CD4-positive, alpha-beta T cell treated with Interleukin-2 at 100 ng/mL for 4 hours (primary cell): ENCODE results near the gene UNC80.
"Not testable (repeated sequence)": the region's sequence is repeated elsewhere in the genome, so short reads cannot be mapped to it uniquely, and the experiment has no call there.

Source experiments
- DNase-seq: peaks from one replicate; pipeline ENCODE4 v3.0.0-alpha.2; 2020; ENCODE audit warnings: low spot score

The UNC80 gene

GRCh38 chr2:209771474-209772289, at the start of gene UNC80:
Gene UNC80, plus strand, starts transcription at chr2:209771832. Its CDS starts 241 bp downstream, at chr2:209772073.
- DNase-seq, result no peak

GRCh38 chr2:209726311-209726710, 45.3 kb upstream of the UNC80 start:
- DNase-seq, result no peak

- no peak for DNase-seq
Observed at GRCh38 chr2:209727077-209727476, 44.6 kb upstream of the UNC80 start.

GRCh38 chr2:209734805-209735204, 36.8 kb upstream of the UNC80 start:
- no peak for DNase-seq

GRCh38 chr2:209741953-209742352, 29.7 kb upstream of the UNC80 start:
- no peak for DNase-seq

- no peak for DNase-seq
Observed at GRCh38 chr2:209753020-209753419, 18.6 kb upstream of the UNC80 start.

GRCh38 chr2:209757163-209757562, 14.5 kb upstream of the UNC80 start:
- no peak for DNase-seq

GRCh38 chr2:209761566-209761965, 10.1 kb upstream of the UNC80 start:
- DNase-seq, result no peak

- DNase-seq, result no peak
Observed at GRCh38 chr2:209762563-209762962, 9.1 kb upstream of the UNC80 start.

- no peak for DNase-seq
Observed at GRCh38 chr2:209763106-209763505, 8.5 kb upstream of the UNC80 start.

GRCh38 chr2:209766613-209767012, 5.0 kb upstream of the UNC80 start:
- DNase-seq, result no peak

- no peak for DNase-seq
Observed at GRCh38 chr2:209767316-209767715, 4.3 kb upstream of the UNC80 start.

- DNase-seq, result no peak
Observed at GRCh38 chr2:209768557-209768956, 3.1 kb upstream of the UNC80 start.

GRCh38 chr2:209772290-209772685, 656 bp downstream of the UNC80 start:
- DNase-seq, result no peak

- DNase-seq, result no peak
Observed at GRCh38 chr2:209773377-209773776, 1.7 kb downstream of the UNC80 start.

- DNase-seq, result no peak
Observed at GRCh38 chr2:209787416-209787815, 15.8 kb downstream of the UNC80 start.

- DNase-seq, result no peak
Observed at GRCh38 chr2:209788925-209789324, 17.3 kb downstream of the UNC80 start.

GRCh38 chr2:209790066-209790728, 18.6 kb downstream of the UNC80 start:
- DNase-seq, result peak; percentile 17

GRCh38 chr2:209791151-209791550, 19.5 kb downstream of the UNC80 start:
- DNase-seq, result no peak

GRCh38 chr2:209795425-209795824, 23.8 kb downstream of the UNC80 start:
- not testable (repeated sequence) for DNase-seq

- no peak for DNase-seq
Observed at GRCh38 chr2:209805351-209805750, 33.7 kb downstream of the UNC80 start.

GRCh38 chr2:209806318-209806717, 34.7 kb downstream of the UNC80 start:
- no peak for DNase-seq

- no peak for DNase-seq
Observed at GRCh38 chr2:209808521-209808920, 36.9 kb downstream of the UNC80 start.

GRCh38 chr2:209809256-209809655, 37.6 kb downstream of the UNC80 start:
- no peak for DNase-seq
